GM23248 (cell line): Measurements from ENCODE around the gene MACROD2.

Source experiments
- EZH2 ChIP-seq: fragments of 200-600 bp; sonication (generic); IDR thresholded peaks from 2 replicates; pipeline ENCODE4 v1.6.1; 2018; ENCODE audit warnings: antibody characterized with exemption, mild to moderate bottlenecking; ENCODE audit not compliant: insufficient read depth, poor library complexity, severe bottlenecking
- EZH2phosphoT487 ChIP-seq: fragments of 200-600 bp; sonication (generic); IDR thresholded peaks from 2 replicates; pipeline ENCODE4 v1.6.1; 2018; ENCODE audit warnings: antibody characterized with exemption, moderate library complexity, mild to moderate bottlenecking, low read depth; ENCODE audit not compliant: insufficient read depth

- TF ChIP-seq EZH2 (no peak), EZH2phosphoT487 (no peak)
Observed at GRCh38 chr20:15603506-15603905, 1608.2 kb downstream of the MACROD2 start.
